ENCODE results near the gene NATD1. TPM values are rescaled to one million over a fixed set of nuclear protein-coding genes. Genes with fewer than 3 reads are reported as not detected.
"Not testable (repeated sequence)": the region's sequence is repeated elsewhere in the genome, so short reads cannot be mapped to it uniquely, and the experiment has no call there.

The NATD1 gene
- total and polyA plus RNA-seq, 5 donors = 8.1 to 15.7 (median 11.4) TPM

GRCh38 chr17:21227277-21227676 lies 25.9 kb downstream of the NATD1 start:
- DNase-seq; H3K9me3 ChIP-seq (ENCODE audit: control insufficient read depth, low read length); H3K4me3 ChIP-seq (ENCODE audit: low read length); ATAC-seq; H3K4me1 ChIP-seq (ENCODE audit: control insufficient read depth, insufficient read depth, low read length); H3K27ac ChIP-seq (ENCODE audit: low read length); intact Hi-C loops (cut with DNase I); H3K27me3 ChIP-seq (ENCODE audit: control insufficient read depth, insufficient read depth): not testable (repeated sequence)
- 84% methylated on average over 11 of the region's 11 CpGs for WGBS

DNA sequence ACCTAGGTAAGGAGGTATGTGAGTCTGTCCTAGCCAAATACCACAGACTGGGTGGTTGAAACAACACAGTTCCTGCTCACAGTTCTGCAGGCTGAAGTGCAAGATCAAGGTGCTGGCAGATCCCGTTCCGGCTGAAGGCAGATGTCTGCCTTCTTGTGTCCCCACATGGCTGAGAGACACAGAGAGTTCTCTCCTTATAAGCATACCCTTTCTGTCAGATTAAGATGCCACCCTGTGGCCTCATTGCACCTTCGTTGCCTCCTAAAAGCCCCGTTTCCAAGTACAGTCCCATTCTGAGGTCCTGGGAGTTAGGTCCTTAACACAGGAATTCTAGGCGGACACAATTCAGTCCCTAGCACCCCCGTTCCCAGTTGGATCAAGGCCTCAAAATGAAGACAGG lies 30.1 kb downstream of the NATD1 start:
- no peaks in the 10 kb centered on the region for H3K27me3 ChIP-seq (ENCODE audit: control insufficient read depth, insufficient read depth)
- intact Hi-C loops (cut with DNase I) = no loop called here
- ATAC-seq = no peak
- H3K27ac ChIP-seq (ENCODE audit: low read length) = no peak overlapping the region
- no peaks in the 10 kb centered on the region for H3K9me3 ChIP-seq (ENCODE audit: control insufficient read depth, low read length)
- H3K4me1 ChIP-seq (ENCODE audit: control insufficient read depth, insufficient read depth, low read length) = no peaks in the 10 kb centered on the region
- H3K4me3 ChIP-seq (ENCODE audit: low read length) = no peak overlapping the region
- DNase-seq = no peak
- 95% methylated on average over 6 of the region's 6 CpGs for WGBS

GRCh38 chr17:21218831-21219380 lies 34.3 kb downstream of the NATD1 start:
- H3K9me3 ChIP-seq (ENCODE audit: control insufficient read depth, low read length) = no peaks in the 10 kb centered on the region
- H3K27me3 ChIP-seq (ENCODE audit: control insufficient read depth, insufficient read depth) = no peaks in the 10 kb centered on the region
- DNase-seq (no peak), ATAC-seq (no peak)
- no peak overlapping the region for H3K27ac ChIP-seq (ENCODE audit: low read length)
- peaks cover 2% of the 10 kb centered on the region for H3K4me1 ChIP-seq (ENCODE audit: control insufficient read depth, insufficient read depth, low read length)
- intact Hi-C loops (cut with DNase I) = loop anchor here in 2 of 4 donors (10.0 kb wide), 1 partner anchor 94 kb away; the partner anchor contains the start of gene DHRS7B (in 2 of the 2)
- H3K4me3 ChIP-seq (ENCODE audit: low read length) = no peak overlapping the region
- WGBS = 84% methylated on average over 3 of the region's 3 CpGs

DNA sequence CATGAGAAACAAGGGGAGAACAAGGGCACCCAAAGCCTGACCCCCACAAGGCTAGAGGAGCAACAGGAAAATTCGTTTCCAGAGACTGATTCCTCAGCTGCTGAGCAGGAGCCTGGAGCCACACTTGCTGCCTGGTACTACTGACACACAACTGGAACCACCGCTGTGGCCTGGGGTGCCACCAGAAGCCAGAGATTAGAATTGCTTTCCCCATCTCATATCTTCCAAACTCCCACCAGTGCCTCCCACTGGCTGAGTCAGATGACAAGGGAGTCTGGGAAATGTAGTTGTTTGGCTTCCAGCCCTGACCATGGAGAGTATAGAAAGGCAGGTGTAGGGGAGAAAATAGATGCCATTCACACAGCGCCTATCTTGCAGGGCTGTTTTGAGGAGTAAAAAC lies 35.1 kb downstream of the NATD1 start:
- no peak for ATAC-seq
- Histone ChIP-seq H3K27me3 (ENCODE audit: control insufficient read depth, insufficient read depth) (no peaks in the 10 kb centered on the region), H3K4me3 (ENCODE audit: low read length) (no peak overlapping the region), H3K9me3 (ENCODE audit: control insufficient read depth, low read length) (no peaks in the 10 kb centered on the region), H3K4me1 (ENCODE audit: control insufficient read depth, insufficient read depth, low read length) (peaks cover 2% of the 10 kb centered on the region), H3K27ac (ENCODE audit: low read length) (no peak overlapping the region)
- no peak for DNase-seq
- 70% methylated on average over 3 of the region's 3 CpGs for WGBS
- intact Hi-C loops (cut with DNase I) = loop anchor here in 2 of 4 donors (10.0 kb wide), 1 partner anchor 93 kb away; the partner anchor contains the start of gene DHRS7B (in 2 of the 2)

DNA sequence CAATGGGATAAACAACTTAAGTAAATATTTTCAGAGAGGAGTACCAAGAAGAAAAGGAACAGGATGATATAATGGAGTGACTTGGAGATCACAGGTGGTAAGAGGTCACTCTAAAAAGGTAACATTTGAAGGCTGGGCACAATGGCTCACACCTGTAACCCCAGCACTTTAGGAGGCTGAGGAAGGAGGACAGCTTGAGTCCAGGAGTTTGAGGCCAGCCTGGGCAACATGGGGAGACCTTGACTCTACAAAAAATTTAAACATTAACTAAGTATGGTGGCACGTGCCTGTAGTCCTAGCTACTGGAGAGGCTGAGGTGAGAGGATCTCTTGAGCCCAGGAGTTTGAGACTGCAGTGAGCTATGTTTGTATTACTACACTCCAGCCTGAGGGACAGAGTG lies 35.9 kb downstream of the NATD1 start:
- DNase-seq (no peak), ATAC-seq (no peak)
- H3K27ac ChIP-seq (ENCODE audit: low read length) = no peak overlapping the region
- H3K4me1 ChIP-seq (ENCODE audit: control insufficient read depth, insufficient read depth, low read length) = peaks cover 2% of the 10 kb centered on the region
- H3K9me3 ChIP-seq (ENCODE audit: control insufficient read depth, low read length) = no peaks in the 10 kb centered on the region
- H3K27me3 ChIP-seq (ENCODE audit: control insufficient read depth, insufficient read depth) = no peaks in the 10 kb centered on the region
- intact Hi-C loops (cut with DNase I) = loop anchor here in 2 of 4 donors (10.0 kb wide), 1 partner anchor 93 kb away; the partner anchor contains the start of gene DHRS7B (in 2 of the 2)
- 90% methylated on average over 1 of the region's 1 CpG for WGBS
- no peak overlapping the region for H3K4me3 ChIP-seq (ENCODE audit: low read length)

DNA sequence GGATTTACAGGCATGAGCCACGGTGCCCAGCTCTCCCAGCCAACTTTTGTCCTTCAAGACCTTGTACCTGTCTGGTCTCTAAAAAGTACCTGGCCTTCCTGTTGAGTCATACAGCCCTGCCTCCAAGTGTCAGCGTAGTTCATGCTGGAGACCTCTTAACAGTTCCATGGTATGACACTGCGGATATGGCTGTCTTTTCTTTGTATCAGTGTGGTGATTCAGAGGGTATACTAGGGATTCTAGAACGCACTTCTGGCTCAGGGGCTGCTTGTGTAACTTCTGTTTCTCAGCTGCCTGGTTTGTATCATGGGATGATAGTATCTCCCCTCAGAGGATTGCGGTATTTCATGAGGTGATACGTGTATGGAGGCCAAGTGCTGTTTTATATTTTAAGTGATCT lies 37.3 kb downstream of the NATD1 start:
- 89% methylated on average over 6 of the region's 6 CpGs for WGBS
- Histone ChIP-seq H3K4me3 (ENCODE audit: low read length) (no peak overlapping the region), H3K27ac (ENCODE audit: low read length) (no peak overlapping the region), H3K27me3 (ENCODE audit: control insufficient read depth, insufficient read depth) (no peaks in the 10 kb centered on the region), H3K4me1 (ENCODE audit: control insufficient read depth, insufficient read depth, low read length) (peaks cover 8% of the 10 kb centered on the region), H3K9me3 (ENCODE audit: control insufficient read depth, low read length) (no peaks in the 10 kb centered on the region)
- intact Hi-C loops (cut with DNase I) = loop anchor here in 2 of 4 donors (10.0 kb wide), 1 partner anchor 91 kb away; the partner anchor contains the start of gene DHRS7B (in 2 of the 2)
- DNase-seq (no peak), ATAC-seq (no peak)

- H3K4me1 ChIP-seq (ENCODE audit: control insufficient read depth, insufficient read depth, low read length) = peaks cover 12% of the 10 kb centered on the region
- WGBS = 12% methylated on average over 23 of the region's 23 CpGs
- no peak for DNase-seq
These were observed 38.3 kb downstream of the NATD1 start for GRCh38 chr17:21214777-21215541.

DNA sequence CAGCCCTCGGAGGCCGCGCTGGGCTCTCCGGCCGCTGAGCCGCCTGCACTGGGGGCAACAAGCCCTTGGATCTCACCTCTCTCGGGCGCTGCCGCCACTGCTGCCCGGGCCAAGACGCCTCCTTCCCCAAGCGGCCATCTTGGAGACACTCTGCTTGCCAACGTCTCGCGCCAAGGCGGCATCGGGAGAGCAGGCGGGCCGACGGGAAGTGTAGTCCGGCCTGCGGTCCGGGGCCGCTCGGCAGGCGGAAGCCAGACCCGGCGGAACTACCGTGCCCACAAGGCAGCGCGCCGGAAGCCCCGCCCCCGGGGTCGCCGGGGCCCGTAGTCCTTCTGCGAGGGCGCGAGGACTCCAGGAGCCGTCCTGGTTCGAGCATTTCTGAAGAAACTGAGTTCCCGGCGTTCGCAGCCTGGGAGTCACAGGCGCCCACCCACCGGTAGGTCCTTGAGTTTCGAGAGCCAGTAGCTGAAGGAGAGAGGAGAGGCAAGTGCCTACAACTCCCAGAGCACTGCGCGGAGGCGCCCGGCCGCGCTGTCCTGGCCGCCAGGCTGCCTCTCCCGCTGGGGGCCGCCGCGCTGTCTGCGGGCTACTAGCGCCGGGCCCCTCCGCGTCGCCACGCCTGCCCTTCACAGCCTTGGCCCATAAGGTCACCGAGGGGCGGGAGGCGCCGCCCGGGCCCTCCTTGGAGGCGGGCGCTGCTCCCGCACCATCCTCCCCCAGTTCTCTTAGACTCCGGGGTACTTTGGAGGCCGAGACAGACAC lies 39.0 kb downstream of the NATD1 start, which contains the start of gene TMEM11:
Gene TMEM11, minus strand, starts transcription at position 147 of the 762 bp plus-strand sequence. Its CDS starts 9 bp downstream, at position 138.
- H3K27me3 ChIP-seq (ENCODE audit: control insufficient read depth, insufficient read depth) = no peaks in the 10 kb centered on the region
- H3K9me3 ChIP-seq (ENCODE audit: control insufficient read depth, low read length) = no peaks in the 10 kb centered on the region
- peak; percentile 97 to 98 for ATAC-seq
- H3K4me3 ChIP-seq (ENCODE audit: low read length) = peak within 1 kb of the TSS; percentile 85
- peak within 1 kb of the TSS; percentile 93 for H3K27ac ChIP-seq (ENCODE audit: low read length)
- intact Hi-C loops (cut with DNase I) = loop anchor here in 3 of 4 donors (5.0 to 10.0 kb wide), 2 partner anchors 87 to 89 kb away; partner anchors contain the start of gene DHRS7B (in 3 of the 3)
- peaks cover 12% of the 10 kb centered on the region for H3K4me1 ChIP-seq (ENCODE audit: control insufficient read depth, insufficient read depth, low read length)
- under 1% methylated on average over 76 of the region's 76 CpGs for WGBS
- peak; percentile 98 to 99 (median 99) for DNase-seq

More at GRCh38 chr17:21214777-21215541, 38.3 kb downstream of the NATD1 start:
- H3K27me3 ChIP-seq (ENCODE audit: control insufficient read depth, insufficient read depth) = no peaks in the 10 kb centered on the region
- intact Hi-C loops (cut with DNase I) = loop anchor here in 3 of 4 donors (5.0 to 10.0 kb wide), 2 partner anchors 88 to 90 kb away; partner anchors contain the start of gene DHRS7B (in 3 of the 3)
- peak overlapping the region; percentile 93 for H3K27ac ChIP-seq (ENCODE audit: low read length)
- peak; percentile 0 to 1 for ATAC-seq
- H3K9me3 ChIP-seq (ENCODE audit: control insufficient read depth, low read length) = no peaks in the 10 kb centered on the region
- H3K4me3 ChIP-seq (ENCODE audit: low read length) = peak overlapping the region; percentile 47

GRCh38 chr17:21213638-21214014 lies 39.6 kb downstream of the NATD1 start:
- Histone ChIP-seq H3K27ac (ENCODE audit: low read length) (peak overlapping the region; percentile 90), H3K9me3 (ENCODE audit: control insufficient read depth, low read length) (no peaks in the 10 kb centered on the region), H3K4me3 (ENCODE audit: low read length) (peak overlapping the region; percentile 85), H3K4me1 (ENCODE audit: control insufficient read depth, insufficient read depth, low read length) (peaks cover 12% of the 10 kb centered on the region), H3K27me3 (ENCODE audit: control insufficient read depth, insufficient read depth) (no peaks in the 10 kb centered on the region)
- intact Hi-C loops (cut with DNase I) = loop anchor here in 3 of 4 donors (5.0 to 10.0 kb wide), 2 partner anchors 86 to 89 kb away; partner anchors contain the start of gene DHRS7B (in 3 of the 3)
- peak in 2 of 3 donors; percentile 58 to 76 for DNase-seq
- 0% methylated on average over 35 of the region's 35 CpGs for WGBS
- ATAC-seq = peak; percentile 28 to 63

DNA sequence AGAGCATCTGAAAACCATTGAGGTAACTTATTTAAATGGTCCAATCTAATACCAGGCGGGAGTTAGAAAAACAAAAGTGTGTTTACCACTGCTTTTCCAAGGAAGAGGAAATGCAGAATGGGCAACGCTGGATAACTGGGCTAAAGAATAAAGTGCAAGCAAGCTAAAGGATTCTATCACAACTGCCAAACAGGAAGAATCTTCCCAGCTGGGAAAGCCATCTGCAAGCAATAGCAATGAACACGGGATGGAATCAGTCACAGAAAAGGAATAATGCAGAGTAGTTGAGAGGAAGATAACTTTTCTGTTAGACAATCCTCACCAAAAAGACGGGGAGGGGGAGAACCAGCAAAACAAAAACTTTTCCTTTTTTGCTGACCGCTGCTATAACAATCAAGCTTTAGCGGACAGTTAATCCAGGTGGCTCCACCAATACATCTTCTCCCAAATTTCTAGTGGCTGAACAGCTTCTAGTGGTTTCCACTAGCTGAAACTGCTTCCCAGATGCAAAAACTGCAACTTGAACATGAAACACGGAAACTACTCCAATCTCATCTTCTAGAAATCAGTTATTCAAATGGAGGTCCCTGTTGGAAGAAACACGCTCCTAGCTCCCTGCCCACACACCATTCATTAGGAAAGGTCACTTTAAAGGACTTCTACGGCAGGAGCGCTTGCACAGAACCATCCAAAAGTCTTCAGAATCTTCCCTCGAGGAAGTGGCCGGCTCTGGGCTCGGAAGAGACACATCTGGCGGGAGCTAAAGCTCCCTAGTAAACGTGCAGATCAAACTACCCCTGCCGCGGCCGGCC lies 40.2 kb downstream of the NATD1 start:
- H3K27ac ChIP-seq (ENCODE audit: low read length) = no peak overlapping the region
- DNase-seq = no peak
- peak overlapping the region; percentile 85 for H3K4me3 ChIP-seq (ENCODE audit: low read length)
- peaks cover 16% of the 10 kb centered on the region for H3K4me1 ChIP-seq (ENCODE audit: control insufficient read depth, insufficient read depth, low read length)
- WGBS = 5% methylated on average over 18 of the region's 18 CpGs
- intact Hi-C loops (cut with DNase I) = loop anchor here in 3 of 4 donors (5.0 to 10.0 kb wide), 2 partner anchors 86 to 88 kb away; partner anchors contain the start of gene DHRS7B (in 3 of the 3)
- H3K27me3 ChIP-seq (ENCODE audit: control insufficient read depth, insufficient read depth) = no peaks in the 10 kb centered on the region
- H3K9me3 ChIP-seq (ENCODE audit: control insufficient read depth, low read length) = no peaks in the 10 kb centered on the region
- no peak for ATAC-seq
